G401 (cell line): ENCODE data around the gene PLXND1. TPM values are rescaled to one million over a fixed set of nuclear protein-coding genes. Genes with fewer than 3 reads are reported as not detected.

Experiments
- DNase-seq: peaks from one replicate; pipeline ENCODE4 v3.0.0-alpha.2; 2015; ENCODE audit warnings: low spot score
- in situ Hi-C: cut with HindIII; loops from 2 replicates; pipeline ENCODE4 v1.10.0; 2016; ENCODE audit warnings: low sequenced_read_pairs, mixed read lengths
- total RNA-seq: library from RNA; depleted of rRNA; stranded (reverse); fragments of >200 nt; shearing (Covaris generic); gene quantifications from 2 replicates; pipeline ENCODE4 v1.2.3, GENCODE V29; 2014

PLXND1 gene
- total RNA-seq, 1 experiment from 2014 or later, result 54.7 TPM

DNA sequence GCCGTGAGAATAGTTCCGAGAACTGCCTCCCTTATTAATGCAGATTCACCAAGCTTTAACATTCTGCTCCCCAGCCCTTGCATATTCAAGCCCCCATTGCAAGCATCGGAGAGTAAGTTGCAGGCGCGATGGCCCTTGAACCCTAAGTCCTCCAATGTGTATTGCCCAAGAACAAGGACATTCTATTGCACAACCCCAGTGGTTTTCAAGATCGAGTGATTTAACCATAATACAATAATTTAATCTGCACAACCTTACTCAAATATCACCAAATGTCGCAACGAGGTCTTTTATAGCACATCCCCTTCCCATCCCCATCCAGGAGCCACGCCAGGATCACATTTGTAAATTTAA, 21.7 kb upstream of the PLXND1 start:
- in situ Hi-C loops, result no loop called here
- DNase-seq, result no peak

DNA sequence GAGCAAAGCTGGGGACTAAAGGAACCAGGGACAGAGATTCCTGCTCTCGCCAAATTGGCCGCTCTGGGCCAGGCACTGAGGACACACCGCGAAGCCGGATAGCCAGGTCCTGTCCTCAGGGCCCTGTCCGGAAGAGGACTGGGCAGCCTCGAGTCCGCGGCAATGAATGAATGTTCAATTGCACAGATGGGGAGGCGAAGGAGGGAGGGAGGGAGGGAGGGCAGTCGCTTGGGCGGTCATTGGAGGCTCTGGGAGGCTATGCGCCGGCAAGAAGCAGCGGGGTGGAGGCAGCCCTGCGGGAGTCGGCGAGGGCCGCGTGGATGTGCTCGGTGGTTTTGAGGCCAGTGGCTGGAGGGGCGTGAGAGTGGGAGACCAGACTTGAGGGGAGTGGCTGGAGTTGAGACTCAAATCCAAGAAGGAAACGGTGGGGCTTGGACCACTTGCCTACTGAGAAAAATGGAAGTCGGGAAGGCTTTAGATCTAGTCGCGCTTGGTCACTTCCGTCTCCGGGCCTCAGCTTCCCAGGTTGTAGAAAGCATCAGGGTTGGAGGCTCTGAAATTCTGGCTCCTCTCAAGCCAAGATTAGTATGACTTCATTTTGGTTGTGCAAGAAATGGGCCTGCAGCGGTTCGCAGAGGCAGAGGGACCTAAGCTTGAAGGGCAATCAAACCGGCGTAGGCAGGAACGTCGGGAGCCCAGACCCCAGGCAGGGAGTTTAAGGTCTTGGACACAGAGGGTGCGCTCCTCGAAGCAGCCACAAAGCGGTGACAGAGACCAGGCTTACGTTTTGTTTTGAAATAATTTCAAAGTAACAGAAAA, 21.1 kb upstream of the PLXND1 start:
- peak; percentile 80 for DNase-seq
- in situ Hi-C loops, result no loop called here

DNA sequence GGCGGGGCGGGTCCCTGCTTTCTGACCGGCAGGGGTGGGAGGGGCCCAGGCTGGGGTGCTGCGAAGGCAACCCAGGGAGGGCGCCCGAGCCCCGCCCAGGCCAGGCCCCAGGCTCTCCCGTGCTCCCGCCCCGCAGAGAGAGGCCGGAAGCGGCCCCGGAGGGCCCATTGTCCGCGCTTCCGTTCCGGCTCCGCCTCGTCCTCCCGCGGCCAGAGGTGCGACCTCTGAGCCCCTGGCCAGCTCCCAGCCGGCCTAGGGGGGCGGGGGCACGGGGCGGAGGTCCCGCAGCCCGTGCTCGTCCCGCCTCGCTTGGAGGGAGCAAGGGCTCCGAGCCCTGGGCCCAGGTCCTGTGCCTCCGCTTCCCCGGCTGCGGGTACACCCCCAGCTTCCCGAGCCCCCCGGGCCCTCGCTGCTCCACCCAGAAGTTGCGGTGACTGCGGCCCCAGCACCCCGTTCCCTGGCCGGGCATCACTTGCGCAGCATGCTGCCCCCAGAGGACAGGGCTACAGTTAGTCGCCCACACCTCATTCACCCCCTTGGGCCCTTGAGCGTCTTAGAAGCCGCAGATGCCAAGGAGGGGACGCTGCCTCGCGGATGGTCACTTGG, 20.4 kb upstream of the PLXND1 start:
- DNase-seq, result peak; percentile 40
- in situ Hi-C loops, result no loop called here

DNA sequence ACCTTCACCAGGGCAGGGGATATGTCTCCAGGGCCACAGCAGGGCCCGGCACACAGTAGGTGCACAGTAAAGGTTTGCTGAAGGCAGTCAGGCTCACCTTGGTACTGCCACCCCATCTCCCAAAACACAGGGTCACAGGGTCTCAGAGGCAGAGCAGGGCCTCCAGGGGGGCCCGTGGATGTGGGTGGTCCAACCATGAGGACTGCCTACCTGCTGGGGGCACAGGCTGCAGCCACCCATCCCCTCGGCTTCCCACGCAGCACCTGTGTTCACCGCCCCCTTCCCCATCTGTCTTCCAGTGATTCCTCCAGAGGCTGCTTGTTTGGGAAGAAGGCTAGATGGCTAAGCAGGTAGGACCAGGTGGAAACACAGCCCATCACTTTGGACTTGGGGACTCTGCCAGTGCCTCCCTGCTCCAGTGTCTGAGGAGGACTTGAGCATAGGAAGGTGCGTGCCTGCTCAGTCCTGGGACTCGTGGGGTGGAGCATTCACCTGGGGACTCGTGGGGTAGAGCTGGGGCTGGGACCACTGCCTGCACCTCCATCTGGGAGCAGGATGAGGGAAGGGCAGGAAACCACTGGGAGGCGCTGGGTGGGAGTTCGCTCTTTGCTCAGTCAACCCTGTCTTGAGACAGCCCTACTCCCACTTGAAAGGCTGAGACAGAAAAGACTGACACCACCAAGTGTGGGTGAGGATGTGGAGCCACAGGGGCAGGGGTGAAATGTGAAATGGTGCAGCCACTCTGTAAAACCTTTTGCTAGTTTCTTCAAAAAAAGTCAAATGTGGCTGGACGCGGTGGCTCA, 18.8 kb upstream of the PLXND1 start:
- DNase-seq, result no peak

GRCh38 chr3:129624347-129625071, 18.0 kb upstream of the PLXND1 start:
- in situ Hi-C loops, result no loop called here
- DNase-seq, result no peak

More for the DNA sequence above, 18.8 kb upstream of the PLXND1 start:
- in situ Hi-C loops, result no loop called here

DNA sequence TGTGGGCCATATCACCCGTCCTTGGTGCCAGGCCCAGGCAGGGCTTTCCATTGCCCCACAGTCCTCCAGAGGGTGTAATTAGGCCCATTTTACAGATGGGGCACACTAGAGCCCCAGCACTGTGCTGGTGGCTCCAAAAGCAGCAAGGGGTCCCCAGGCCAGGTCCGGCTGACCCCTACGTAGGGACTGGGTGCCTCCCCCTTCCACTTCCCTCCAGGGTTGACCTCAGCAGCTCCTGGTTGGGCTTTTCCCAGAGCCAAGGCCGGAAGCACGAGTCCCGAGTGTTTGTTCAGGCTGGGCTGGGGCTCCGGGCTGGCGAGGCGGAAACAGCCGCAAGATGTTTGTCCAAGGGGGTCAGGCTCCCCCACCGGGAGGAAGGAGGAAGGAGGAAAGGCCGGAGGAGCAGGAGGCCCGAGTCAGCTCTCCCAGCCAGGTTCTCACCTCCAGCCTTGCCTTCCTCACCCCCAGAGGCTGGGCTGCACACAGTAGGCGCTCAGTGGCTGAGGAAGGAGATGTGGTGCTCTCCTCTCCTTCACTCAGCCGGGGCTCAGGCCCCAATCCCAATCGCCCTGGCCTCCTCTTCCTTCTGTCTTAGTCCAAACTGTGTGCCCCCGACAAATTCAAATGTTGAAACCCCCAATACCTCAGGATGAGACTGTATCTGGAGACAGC, 17.1 kb upstream of the PLXND1 start:
- no peak for DNase-seq
- in situ Hi-C loops, result no loop called here

GRCh38 chr3:129622933-129623332, 16.5 kb upstream of the PLXND1 start:
- in situ Hi-C loops, result no loop called here
- DNase-seq, result no peak

DNA sequence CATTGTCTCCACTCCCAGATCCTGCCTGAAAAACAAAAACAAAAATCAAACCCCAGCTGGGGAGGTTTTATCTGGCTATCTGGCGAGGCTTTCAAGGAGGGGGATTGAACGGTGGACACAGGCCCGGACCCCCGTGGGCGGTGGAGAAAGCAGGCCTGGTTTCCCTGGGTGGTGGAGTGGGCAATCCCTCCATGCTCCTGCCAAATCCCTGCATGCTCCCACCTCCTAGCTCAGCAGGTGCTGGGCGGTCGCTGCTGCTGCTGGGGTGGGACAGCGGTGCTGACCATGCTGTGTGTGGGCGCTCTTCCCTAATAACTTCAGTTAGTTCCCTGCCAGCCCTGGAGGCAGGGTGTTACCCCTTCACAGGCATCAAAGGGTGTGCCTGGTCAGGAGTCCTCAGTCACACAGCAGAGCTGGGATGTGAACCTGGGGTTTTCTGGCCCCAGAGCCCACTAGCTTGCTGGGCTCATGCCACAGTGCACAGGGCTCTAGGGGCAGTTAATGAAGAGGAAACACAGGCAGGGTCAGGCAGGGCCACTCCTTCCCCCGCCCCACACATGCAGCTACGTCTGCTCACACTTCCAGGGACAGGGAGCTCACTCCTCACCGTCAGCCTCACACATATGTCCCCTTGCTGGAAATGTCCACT, 15.9 kb upstream of the PLXND1 start:
- in situ Hi-C loops, result no loop called here
- no peak for DNase-seq

- in situ Hi-C loops, result no loop called here
- no peak for DNase-seq
These were observed 15.2 kb upstream of the PLXND1 start for GRCh38 chr3:129621626-129622225.

GRCh38 chr3:129620828-129621559, 14.5 kb upstream of the PLXND1 start:
- in situ Hi-C loops, result no loop called here
- DNase-seq, result no peak

DNA sequence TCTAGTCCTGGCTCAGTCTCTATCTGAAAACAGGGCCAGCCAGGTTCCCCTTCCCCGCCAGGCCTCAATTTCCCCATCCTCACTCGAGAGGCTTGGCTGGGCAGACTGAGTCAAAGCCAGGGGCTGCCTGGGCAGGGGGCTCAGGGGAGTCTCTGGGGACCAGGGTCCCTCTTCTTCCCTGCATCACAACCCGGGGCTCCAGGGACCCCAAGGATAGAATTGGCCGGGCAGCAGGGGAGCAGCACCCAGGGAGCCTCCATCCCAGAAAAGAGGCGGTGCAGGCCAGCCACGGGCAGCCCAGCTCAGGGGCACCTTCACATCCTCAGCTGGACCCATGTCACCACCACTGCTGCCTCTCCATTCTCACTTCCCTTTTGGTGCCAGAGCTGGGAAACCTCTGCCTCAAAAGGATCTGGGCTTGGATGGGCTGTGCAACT, 13.3 kb upstream of the PLXND1 start:
- in situ Hi-C loops, result no loop called here
- no peak for DNase-seq

GRCh38 chr3:129618901-129619671, 12.6 kb upstream of the PLXND1 start:
- DNase-seq, result no peak
- in situ Hi-C loops, result no loop called here

- in situ Hi-C loops, result no loop called here
- no peak for DNase-seq
These were observed 11.8 kb upstream of the PLXND1 start for GRCh38 chr3:129618186-129618820.

GRCh38 chr3:129617381-129618185, 11.1 kb upstream of the PLXND1 start:
- DNase-seq, result no peak
- in situ Hi-C loops, result no loop called here

GRCh38 chr3:129616713-129617112, 10.2 kb upstream of the PLXND1 start:
- in situ Hi-C loops, result no loop called here
- no peak for DNase-seq

DNA sequence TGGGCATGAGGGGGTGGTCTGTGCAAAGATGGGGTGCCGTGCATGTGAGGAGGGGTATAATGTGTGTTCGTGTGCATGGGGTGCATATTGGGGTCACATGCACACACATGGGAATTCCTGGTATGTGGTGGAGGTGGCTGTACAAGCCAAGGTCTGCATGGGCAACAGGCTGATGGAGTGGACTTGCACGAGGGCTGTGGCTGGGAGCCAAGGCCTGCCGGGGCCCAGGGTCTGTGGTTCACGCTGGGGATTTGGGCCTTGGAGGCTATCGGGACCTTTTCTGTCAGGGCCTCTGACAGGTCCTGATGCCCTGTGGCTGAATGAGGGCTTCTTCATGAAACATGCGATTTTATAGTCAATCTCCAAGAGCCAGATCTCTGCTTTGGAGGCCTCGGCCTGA, 9.8 kb upstream of the PLXND1 start:
- no peak for DNase-seq
- in situ Hi-C loops, result no loop called here
